HepG2 (cell line): ENCODE data around the gene KANTR. TPM values are rescaled to one million over a fixed set of nuclear protein-coding genes. Genes with fewer than 3 reads are reported as not detected.

ENCODE experiments used
- ATAC-seq: fragments of 200-7000 bp; cut with Tn5 transposase; 3 replicates; pipeline ENCODE4 v1.9.1; 2020; ENCODE audit warnings: mild to moderate bottlenecking, moderate library complexity
- BruUV-seq: library from RNA; stranded (reverse); fragments of 400-500 nt; replicated peaks from 2 replicates; lab custom pipeline; 2021; lab: Mats Ljungman, UMichigan
- CTCF ChIA-PET: fragments of 300-600 bp; formaldehyde crosslinking; extraction: SDS; loops from one replicate; lab custom pipeline; 2021; ENCODE audit warnings: low total read pairs, inconsistent platforms, low intra/inter-chr PET ratio; lab: Yijun Ruan, JAX
- POLR2A ChIA-PET: fragments of 350-600 bp; sonication (Branson Sonifier 250); formaldehyde crosslinking; loops from one replicate; lab custom pipeline; 2020; ENCODE audit warnings: antibody characterized with exemption, inconsistent platforms; lab: Yijun Ruan, JAX
- DNase-seq: peaks from one replicate; pipeline ENCODE4 v3.0.0-alpha.2; 2015; ENCODE audit warnings: low spot score
- FAIRE-seq: peaks from 3 replicates; lab custom pipeline; 2011; peaks lifted over from hg19 to GRCh38; lab: Jason Lieb, UNC
- H2AFZ ChIP-seq: one replicate; pipeline ENCODE4 v1.6.1; 2011; ENCODE audit warnings: low read length, inconsistent platforms
- H3K27ac ChIP-seq: fragments of 300-600 bp; 3 replicates; pipeline ENCODE4 v1.8.0; 2011; ENCODE audit warnings: mixed run types, mild to moderate bottlenecking, mixed read lengths, low read length, inconsistent platforms; ENCODE audit not compliant: insufficient read depth; ENCODE audit errors: extremely low read length
- H3K27me3 ChIP-seq, 2 experiments: fragments of 200-600 bp in 1 of 2; 2 replicates in 1 of 2; 3 replicates in 1 of 2; pipeline versions ENCODE4 v1.6.0 to v1.8.0; 2011; ENCODE audit warnings: low read length in 2 of 2, mild to moderate bottlenecking in 2 of 2, moderate library complexity in 2 of 2, inconsistent platforms in 1 of 2; ENCODE audit not compliant: insufficient read depth in 2 of 2, control insufficient read depth in 1 of 2
- H3K36me3 ChIP-seq, 2 experiments: fragments of 200-600 bp in 1 of 2; replicated peaks in 1 of 2; 2 replicates in 1 of 2; 3 replicates in 1 of 2; pipeline versions ENCODE4 v1.5.1 to v1.8.0; 2011; ENCODE audit warnings: low read length in 2 of 2, inconsistent platforms in 1 of 2; ENCODE audit not compliant: insufficient read depth in 2 of 2, control insufficient read depth in 1 of 2
- H3K4me1 ChIP-seq: 2 replicates; pipeline ENCODE4 v1.5.1; 2012; ENCODE audit warnings: low read length, inconsistent platforms; ENCODE audit not compliant: insufficient read depth
- H3K4me2 ChIP-seq: 2 replicates; pipeline ENCODE4 v1.6.0; 2011; ENCODE audit warnings: low read depth, low read length, inconsistent platforms
- H3K4me3 ChIP-seq, 3 experiments: fragments of 200-600 bp in 1 of 3; sonication (generic), shearing (Covaris generic) in 1 of 3; replicated peaks in 1 of 3; 2 replicates each; pipeline ENCODE4 v1.5.1; 2011 to 2016; ENCODE audit warnings: low read length in 3 of 3, inconsistent platforms in 2 of 3, low read depth in 2 of 3, mild to moderate bottlenecking in 2 of 3, control low read depth in 1 of 3, mixed read lengths in 1 of 3; ENCODE audit not compliant: insufficient read depth in 1 of 3
- H3K79me2 ChIP-seq: one replicate; pipeline ENCODE4 v1.6.1; 2011; ENCODE audit warnings: low read length, inconsistent platforms; ENCODE audit not compliant: insufficient read depth
- H3K9ac ChIP-seq: 2 replicates; pipeline ENCODE4 v1.6.0; 2011; ENCODE audit warnings: mild to moderate bottlenecking, low read depth, low read length, inconsistent platforms; ENCODE audit not compliant: insufficient read depth
- H3K9me3 ChIP-seq: 2 replicates; pipeline ENCODE4 v1.5.1; 2012; ENCODE audit warnings: mild to moderate bottlenecking, low read length
- H4K20me1 ChIP-seq: 2 replicates; pipeline ENCODE4 v1.6.0; 2011; ENCODE audit warnings: inconsistent platforms, mild to moderate bottlenecking, low read length, moderate library complexity; ENCODE audit not compliant: insufficient read depth
- IRF1 ChIP-seq: sonication (generic); formaldehyde crosslinking; IDR thresholded peaks from 2 replicates; pipeline ENCODE4 v1.4.0; 2020; ENCODE audit warnings: low read depth, mild to moderate bottlenecking, missing genetic modification reagents
- PATZ1 ChIP-seq: sonication (generic); formaldehyde crosslinking; IDR thresholded peaks from 2 replicates; pipeline ENCODE4 v1.4.0; 2020; ENCODE audit warnings: missing genetic modification reagents
- REL ChIP-seq: sonication (generic); formaldehyde crosslinking; conservative IDR thresholded peaks from 2 replicates; pipeline ENCODE4 v1.8.0; 2022; ENCODE audit warnings: mild to moderate bottlenecking, missing genetic modification reagents, moderate library complexity
- WGBS: methylation state at CpG from one replicate; pipeline ENCODE4 v1.1.6; 2017; ENCODE audit warnings: low lambda C conversion rate; 5-methylcytosine and 5-hydroxymethylcytosine counted together
- in situ Hi-C: cut with HindIII; loops from 2 replicates; pipeline ENCODE4 v1.10.0; 2017; ENCODE audit warnings: low pct_unique_long_range_greater_than_20kb; ENCODE audit not compliant: extremely low pct_ligation_motif_present
- intact Hi-C: fragments of 100-400 bp; cut with micrococcal nuclease; formaldehyde crosslinking; loops from one replicate; pipeline ENCODE4 v1.10.0; 2022; ENCODE audit not compliant: unreplicated experiment
- polyA plus RNA-seq, 8 experiments: library from polyadenylated mRNA; depleted of rRNA in 3 of 8; stranded (reverse) in 7 of 8; unstranded in 1 of 8; fragments of >200 nt; fragmentation: Illumina TruSeq in 4 of 8; extraction: Trizol in 4 of 8; gene quantifications; 2 replicates each; pipeline versions ENCODE4 v1.2.1 to v1.2.3, GENCODE V29; 2011 to 2016; ENCODE audit warnings: low read depth in 4 of 8, missing spikeins in 1 of 8, mixed read lengths in 1 of 8; ENCODE audit not compliant: insufficient read depth in 1 of 8
- total RNA-seq, 5 experiments: library from RNA; depleted of rRNA; stranded (reverse); fragments of >200 nt; fragmentation: Illumina TruSeq; extraction: Trizol; gene quantifications; 2 replicates each; pipeline ENCODE4 v1.2.3, GENCODE V29; 2016; ENCODE audit warnings: low read depth in 1 of 5

The KANTR gene
- total and polyA plus RNA-seq, 2 of the 13 experiments (the other 11 are each of a cell fraction or from before 2014, with no cell fraction given) = 4.4 to 9.0 TPM

DNA sequence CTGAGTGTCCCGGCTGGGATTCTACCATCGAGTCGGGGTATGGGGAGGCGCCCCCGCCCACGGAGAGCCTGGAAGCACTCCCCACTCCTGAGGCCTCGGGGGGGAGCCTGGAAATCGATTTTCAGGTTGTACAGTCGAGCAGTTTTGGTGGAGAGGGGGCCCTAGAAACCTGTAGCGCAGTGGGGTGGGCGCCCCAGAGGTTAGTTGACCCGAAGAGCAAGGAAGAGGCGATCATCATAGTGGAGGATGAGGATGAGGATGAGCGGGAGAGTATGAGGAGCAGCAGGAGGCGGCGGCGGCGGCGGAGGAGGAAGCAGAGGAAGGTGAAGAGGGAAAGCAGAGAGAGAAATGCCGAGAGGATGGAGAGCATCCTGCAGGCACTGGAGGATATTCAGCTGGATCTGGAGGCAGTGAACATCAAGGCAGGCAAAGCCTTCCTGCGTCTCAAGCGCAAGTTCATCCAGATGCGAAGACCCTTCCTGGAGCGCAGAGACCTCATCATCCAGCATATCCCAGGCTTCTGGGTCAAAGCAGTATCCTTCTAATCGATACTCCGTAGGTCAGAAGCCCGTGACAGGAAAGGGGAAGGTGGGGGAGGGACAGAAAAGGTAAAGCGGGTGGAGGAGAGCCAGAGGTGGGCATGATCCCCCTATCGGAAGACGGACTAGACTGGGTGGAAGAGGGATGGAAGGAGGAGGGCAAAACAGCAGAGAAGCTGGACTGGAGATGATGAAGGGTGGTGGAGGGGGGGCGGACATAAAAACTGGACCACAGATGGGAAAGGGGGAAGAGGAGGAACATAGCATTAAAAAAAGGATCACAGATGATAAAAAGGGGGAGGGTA lies 10.9 kb upstream of the KANTR start:
- POLR2A ChIA-PET = interaction anchor here (0.9 to 1.6 kb wide), 5 partner anchors 11 to 821 kb away, joined by 3 to 8 read pairs (median 3); no protein-coding TSS in a partner anchor
- intact Hi-C loops = no loop called here
- FAIRE-seq = no peak
- 37% methylated on average over 20 of the region's 31 CpGs for WGBS
- H3K27ac ChIP-seq = peak overlapping the region; percentile 58
- no peak overlapping the region for H2AFZ ChIP-seq
- peak overlapping the region; percentile 62 to 79 (median 74); a peak in 5 of 6 replicates for H3K4me3 ChIP-seq
- H3K36me3 ChIP-seq = peaks cover 4 to 5% of the 10 kb centered on the region in 2 experiments; a peak in 2 of 5 replicates
- no peak for DNase-seq
- CTCF ChIA-PET = no interaction called here
- TSS peak; percentile 59 for BruUV-seq
- H3K9ac ChIP-seq = peak overlapping the region; percentile 72
- peak overlapping the region; percentile 74 for H3K4me2 ChIP-seq
- in situ Hi-C loops = no loop called here
- H3K4me1 ChIP-seq = peaks cover 13% of the 10 kb centered on the region; the same call in 1 of the 2 replicates
- H3K27me3 ChIP-seq = no peaks in the 10 kb centered on the region
- H3K79me2 ChIP-seq = peaks cover 7% of the 10 kb centered on the region
- no peaks in the 10 kb centered on the region for H3K9me3 ChIP-seq
- ATAC-seq = no peak
- TF ChIP-seq PATZ1 (CRISPR knock-in tag) (0 out of 2 replicates have a peak, but pooled peaks have one; percentile 13), IRF1 (CRISPR knock-in tag) (no peak), REL (CRISPR knock-in tag) (0 out of 2 replicates have a peak, but pooled peaks have one; percentile 19)
- no peaks in the 10 kb centered on the region for H4K20me1 ChIP-seq
